Left lung (tissue), 10 donors: ENCODE results near the gene COQ8B. TPM values are rescaled to one million over a fixed set of nuclear protein-coding genes. Genes with fewer than 3 reads are reported as not detected.

Experiments
- ATAC-seq: fragments of 200-7000 bp; cut with Tn5 transposase; one replicate; pipeline ENCODE4 v1.9.1; 2020; ENCODE audit warnings: moderate library complexity
- DNase-seq, 4 donors: peaks; one replicate each; pipeline ENCODE4 v3.0.0-alpha.2; 2013 to 2020
- H3K27ac ChIP-seq, 2 donors: fragments of 200-600 bp; sonication (generic) in 1 of 2; one replicate each; pipeline versions ENCODE4 v1.5.0 to v1.8.0; 2020 to 2021
- H3K27me3 ChIP-seq, 2 donors: fragments of 200-600 bp; sonication (generic) in 1 of 2; one replicate each; pipeline versions ENCODE4 v1.5.0 to v1.8.0; 2020 to 2021
- H3K36me3 ChIP-seq, 2 donors: fragments of 200-600 bp; sonication (generic) in 1 of 2; one replicate each; pipeline versions ENCODE4 v1.5.0 to v1.8.0; 2020 to 2021
- H3K4me1 ChIP-seq, 2 donors: fragments of 200-600 bp; one replicate each; pipeline ENCODE4 v1.8.0; 2021
- H3K4me3 ChIP-seq, 2 donors: fragments of 200-600 bp; sonication (generic) in 1 of 2; one replicate each; pipeline versions ENCODE4 v1.5.0 to v1.8.0; 2020 to 2021; ENCODE audit warnings: mild to moderate bottlenecking in 1 of 2
- H3K9me3 ChIP-seq, 2 donors: fragments of 200-600 bp; sonication (generic) in 1 of 2; one replicate each; pipeline versions ENCODE4 v1.5.0 to v1.8.0; 2020 to 2021
- CTCF ChIP-seq, 2 donors: fragments of 200-600 bp; sonication (generic) in 1 of 2; IDR thresholded peaks; one replicate each; pipeline versions ENCODE4 v1.5.0 to v1.8.0; 2021; ENCODE audit warnings: antibody characterized with exemption in 2 of 2
- intact Hi-C, 2 donors: fragments of 100-400 bp; cut with DNase I; formaldehyde crosslinking; loops; one replicate each; pipeline versions ENCODE4 v1.11.2 to v1.14.2; 2022
- polyA plus RNA-seq, 6 donors: library from polyadenylated mRNA; unstranded; fragments of 120-200 nt; gene quantifications; one replicate each; pipeline ENCODE4 v1.2.1, GENCODE V29; 2013; ENCODE audit not compliant: insufficient read length in 6 of 6
- total RNA-seq, 2 donors: library from RNA; stranded (reverse); fragmentation: NEBNext Ultra II Directional; extraction: Animal tissue kit (Norgen Biotek cat#: 25700); gene quantifications; one replicate each; pipeline ENCODE4 v1.2.1, GENCODE V29; 2021
- donor health status: DM: no; HTN: yes; CAD: no.
- donor health status: DM: no; HTN: no; CAD: no.

COQ8B gene
- total and polyA plus RNA-seq, 8 donors: 29.8 to 48.1 (median 34.1) TPM

GRCh38 chr19:40663695-40664692, 52.7 kb downstream of the COQ8B start:
- H3K9me3 ChIP-seq: no peaks in the 10 kb centered on the region
- peaks cover 0 to 17% of the 10 kb centered on the region in 2 donors for H3K4me1 ChIP-seq
- H3K4me3 ChIP-seq: peak overlapping the region; percentile 70 to 71
- H3K27ac ChIP-seq: peak overlapping the region; percentile 79 to 85
- intact Hi-C loops: loop anchor here in 1 of 2 donors (5.0 to 10.0 kb wide), 2 partner anchors 153 to 481 kb away; no protein-coding TSS in a partner anchor
- peaks cover 0 to 21% of the 10 kb centered on the region in 2 donors for H3K36me3 ChIP-seq
- ATAC-seq: peak; percentile 7
- no peak for TF ChIP-seq CTCF (IDR thresholded peaks at IDR 0.05)
- DNase-seq: no peak
- no peaks in the 10 kb centered on the region for H3K27me3 ChIP-seq

DNA sequence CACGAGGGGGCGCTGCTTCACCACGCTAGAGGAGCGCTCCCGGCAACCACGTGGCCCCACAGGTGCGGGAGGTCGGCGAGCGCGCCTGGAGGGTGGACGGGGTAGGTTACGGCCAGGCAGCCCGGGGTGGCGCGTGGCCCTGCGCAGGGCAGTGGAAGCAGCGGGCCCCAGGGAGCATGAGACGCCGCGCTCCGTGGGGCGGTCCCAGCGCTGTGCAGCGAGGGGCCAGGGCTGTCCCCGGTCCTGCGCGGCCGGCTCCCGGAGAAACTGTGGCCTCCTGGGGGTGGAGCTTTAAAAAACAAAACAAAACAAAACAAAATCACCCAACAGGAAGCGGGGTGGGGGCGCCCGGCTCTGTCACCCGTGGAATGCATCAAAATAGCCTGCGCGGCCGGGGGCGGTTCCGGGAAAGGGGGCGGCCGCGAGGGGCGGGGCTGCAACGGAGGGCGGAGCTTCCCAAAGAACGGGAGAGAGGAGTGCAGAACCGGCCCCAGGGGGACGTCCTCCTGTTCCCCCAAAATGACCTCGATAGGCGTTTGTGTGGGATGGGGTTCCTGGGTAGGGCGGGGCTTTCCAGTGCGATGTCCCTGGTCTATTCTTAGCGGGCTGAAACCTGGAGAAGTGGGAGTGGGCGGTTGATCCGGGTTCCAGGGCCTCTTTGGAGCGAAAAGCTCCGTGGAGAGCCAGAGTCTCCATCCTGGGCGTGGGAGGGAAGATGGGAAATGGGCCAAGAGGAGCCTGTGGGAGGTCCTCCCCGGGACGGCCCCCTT, 53.6 kb downstream of the COQ8B start:
- Histone ChIP-seq H3K27me3 (no peaks in the 10 kb centered on the region), H3K9me3 (no peaks in the 10 kb centered on the region), H3K4me1 (peaks cover 0 to 17% of the 10 kb centered on the region in 2 donors), H3K36me3 (peaks cover 0 to 12% of the 10 kb centered on the region in 2 donors), H3K4me3 (peak overlapping the region; percentile 70 to 71), H3K27ac (peak overlapping the region; percentile 79 to 85)
- DNase-seq (peak; percentile 85 to 98 (median 90)), ATAC-seq (peak; percentile 94)
- intact Hi-C loops: loop anchor here in 1 of 2 donors (5.0 to 10.0 kb wide), 2 partner anchors 154 to 482 kb away; no protein-coding TSS in a partner anchor
- TF ChIP-seq CTCF (IDR thresholded peaks at IDR 0.05): peak in 1 of 2 donors; percentile 21

GRCh38 chr19:40661616-40662015, 55.1 kb downstream of the COQ8B start:
- H3K27ac ChIP-seq: no peak overlapping the region
- no peaks in the 10 kb centered on the region for H3K27me3 ChIP-seq
- TF ChIP-seq CTCF (IDR thresholded peaks at IDR 0.05): no peak
- H3K4me3 ChIP-seq: no peak overlapping the region
- ATAC-seq (no peak), DNase-seq (no peak)
- no peaks in the 10 kb centered on the region for H3K9me3 ChIP-seq
- H3K4me1 ChIP-seq: peaks cover 0 to 17% of the 10 kb centered on the region in 2 donors
- intact Hi-C loops: loop anchor here in 1 of 2 donors (5.0 to 10.0 kb wide), 2 partner anchors 156 to 483 kb away; no protein-coding TSS in a partner anchor
- no peaks in the 10 kb centered on the region for H3K36me3 ChIP-seq

- H3K27me3 ChIP-seq: no peaks in the 10 kb centered on the region
- no peak overlapping the region for H3K4me3 ChIP-seq
- ATAC-seq: no peak
- no peaks in the 10 kb centered on the region for H3K36me3 ChIP-seq
- peaks cover 0 to 17% of the 10 kb centered on the region in 2 donors for H3K4me1 ChIP-seq
- no peak for TF ChIP-seq CTCF (IDR thresholded peaks at IDR 0.05)
- no peak for DNase-seq
- H3K9me3 ChIP-seq: no peaks in the 10 kb centered on the region
- intact Hi-C loops: no loop called here
- no peak overlapping the region for H3K27ac ChIP-seq
Observed at GRCh38 chr19:40659566-40659965, 57.1 kb downstream of the COQ8B start.
